Endothelial cell of hepatic sinusoid (primary cell): ENCODE results near the gene C10orf143.
"Not testable (repeated sequence)": the region's sequence is repeated elsewhere in the genome, so short reads cannot be mapped to it uniquely, and the experiment has no call there.

Experiments
- in situ Hi-C: cut with HindIII; loops from 2 replicates; pipeline ENCODE4 v1.10.0; 2017; ENCODE audit warnings: low sequenced_read_pairs

C10orf143 gene

DNA sequence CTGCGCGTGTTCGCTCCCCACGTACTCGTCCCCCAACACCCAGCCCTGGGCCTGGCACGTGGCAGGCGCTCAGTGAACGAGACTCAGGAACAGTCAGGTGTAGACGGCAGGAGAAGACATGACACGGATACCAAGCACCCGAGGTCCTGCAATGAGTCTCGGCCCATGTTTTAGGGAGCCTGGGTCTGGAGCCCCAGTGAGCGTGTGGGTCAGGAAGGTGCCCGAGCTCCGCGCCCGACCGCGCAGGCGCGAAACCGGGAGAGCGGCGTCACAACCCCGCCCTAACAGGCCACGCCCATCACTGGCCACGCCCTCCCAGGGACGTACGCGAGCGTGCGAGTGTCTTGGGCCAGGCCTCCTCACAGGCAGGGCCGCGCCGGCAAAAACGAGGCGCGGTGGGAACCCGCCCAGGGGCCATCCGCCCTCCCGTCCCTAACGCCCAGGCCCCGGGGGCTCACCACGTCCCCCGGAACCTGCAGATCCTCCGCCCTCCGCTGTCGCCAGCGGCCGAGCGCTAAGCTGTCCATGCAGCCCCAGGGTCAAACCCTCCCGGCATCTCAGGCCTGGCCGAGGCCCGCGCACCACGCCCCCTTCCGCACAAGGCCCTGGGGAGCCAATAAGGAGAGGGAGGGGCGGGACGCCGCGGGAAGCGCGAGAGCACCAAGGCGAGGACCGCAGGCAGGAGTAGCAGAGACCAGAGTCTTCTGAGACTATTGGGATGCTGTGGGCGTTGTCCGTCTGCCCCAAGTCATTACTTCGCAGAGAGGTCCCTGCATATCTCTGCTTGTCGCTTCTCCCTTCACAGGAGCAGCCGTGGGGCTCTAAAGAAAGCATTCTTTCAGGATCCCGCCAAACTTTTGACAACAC is at the start of gene C10orf143:
Gene C10orf143 (minus strand): TSS at position 585 of the 867 bp plus-strand sequence. CDS start 58 bp downstream, at position 527.
- in situ Hi-C loops, result no loop called here

DNA sequence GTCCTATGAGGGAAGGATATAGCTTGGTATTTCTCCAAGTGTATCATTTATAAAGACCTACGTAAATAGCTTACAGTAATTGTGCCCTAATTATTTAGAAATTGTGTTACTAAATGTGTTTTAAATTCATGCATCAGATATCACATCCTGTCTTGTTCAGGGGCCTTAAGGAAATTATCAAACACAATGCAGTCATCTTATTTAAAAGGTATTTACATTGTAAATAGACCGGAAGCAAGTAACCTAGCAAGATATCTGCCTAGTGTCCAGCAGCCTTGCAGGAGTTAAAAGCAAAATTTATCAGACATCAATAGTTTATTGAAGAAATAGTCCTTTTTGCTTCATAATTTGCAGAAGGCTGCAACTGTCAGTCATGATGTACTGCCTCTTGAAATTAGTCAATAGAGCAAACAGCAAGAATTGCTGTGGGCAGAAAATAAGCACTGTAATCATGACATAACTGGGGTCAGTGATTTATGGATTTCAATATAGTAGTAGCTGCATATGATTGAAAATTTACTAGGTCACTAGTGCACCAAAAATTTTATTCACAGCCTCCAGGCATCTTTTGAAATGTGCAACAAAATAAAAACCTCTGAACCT is 48.7 kb upstream of the C10orf143 start:
- in situ Hi-C loops, result no loop called here

DNA sequence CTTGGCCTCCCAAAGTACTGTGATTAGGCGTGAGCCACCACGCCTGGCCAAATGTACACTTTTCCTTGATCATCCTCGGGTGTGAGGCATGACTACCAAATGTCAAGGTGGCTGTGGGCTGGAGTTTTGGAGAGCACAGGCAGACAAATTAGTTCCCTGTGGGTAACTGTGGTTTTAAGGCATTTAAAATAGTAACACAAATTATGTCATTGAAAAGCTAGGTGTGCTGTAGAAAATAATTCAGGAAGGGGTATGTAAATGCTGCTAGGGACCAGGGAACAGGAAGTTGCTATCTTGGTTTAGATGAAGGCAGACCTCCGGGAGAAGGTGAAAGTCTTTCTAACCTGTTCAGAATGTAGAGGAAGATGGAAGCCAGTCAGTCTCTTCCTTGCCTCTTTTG is 35.4 kb upstream of the C10orf143 start:
- in situ Hi-C loops, result no loop called here

DNA sequence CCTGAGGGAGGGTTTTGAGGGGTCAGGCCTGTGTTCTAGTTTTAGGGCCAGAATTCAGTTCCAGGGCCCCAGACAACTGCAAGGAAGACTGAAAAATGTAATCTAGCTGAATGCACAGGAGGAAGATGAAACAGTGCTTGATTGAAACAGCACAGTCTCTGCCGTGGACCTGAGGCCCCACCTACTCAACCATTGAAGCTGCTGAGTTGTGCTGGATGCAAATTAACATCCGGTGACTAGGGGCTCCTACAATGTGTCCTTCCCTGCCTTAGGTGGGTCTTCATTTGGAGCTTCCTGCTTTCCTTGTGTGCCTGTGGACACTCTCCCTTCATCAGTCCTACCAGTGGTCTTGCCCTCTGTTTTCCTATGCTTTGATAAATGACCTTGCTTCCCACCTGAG is 31.2 kb upstream of the C10orf143 start:
- in situ Hi-C loops, result no loop called here

DNA sequence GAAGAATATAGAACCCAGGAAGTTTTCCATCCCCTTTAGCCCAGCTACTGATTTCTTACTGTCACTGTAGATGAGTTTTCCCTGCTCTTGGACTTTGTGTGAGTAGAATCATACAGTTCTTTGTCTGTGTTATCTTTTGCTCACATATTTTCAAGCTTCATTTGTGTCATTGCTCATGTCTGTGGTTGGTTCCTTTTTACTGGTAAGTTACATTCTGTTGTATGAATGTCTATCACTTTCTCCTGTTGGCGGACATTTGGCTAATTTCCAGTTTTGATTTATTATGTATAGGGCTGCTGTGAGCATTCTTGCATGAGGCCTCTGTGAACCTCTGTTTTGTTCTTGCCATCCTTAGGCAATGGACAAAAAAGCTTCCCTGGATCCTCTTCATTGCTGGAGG is 30.8 kb upstream of the C10orf143 start:
- in situ Hi-C loops, result no loop called here

DNA sequence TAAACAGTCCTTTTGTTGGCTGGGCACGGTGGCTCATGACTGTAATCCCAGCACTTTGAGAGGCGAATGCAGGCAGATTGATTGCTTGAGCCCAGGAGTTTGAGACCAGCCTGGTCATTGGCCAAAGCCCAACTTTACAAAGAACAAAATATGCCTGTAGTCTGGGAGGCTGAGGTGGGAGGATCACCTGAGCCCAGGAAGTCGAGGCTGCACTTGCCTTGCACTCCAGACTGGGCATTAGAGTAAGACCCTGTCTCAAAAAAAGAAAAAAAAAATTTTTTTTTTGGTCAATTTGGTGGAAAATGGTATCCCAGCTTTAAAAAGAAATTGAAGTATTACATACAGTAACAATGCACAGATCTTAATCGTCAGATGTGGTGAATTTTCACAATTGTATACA is 30.4 kb upstream of the C10orf143 start:
- in situ Hi-C loops, result no loop called here

DNA sequence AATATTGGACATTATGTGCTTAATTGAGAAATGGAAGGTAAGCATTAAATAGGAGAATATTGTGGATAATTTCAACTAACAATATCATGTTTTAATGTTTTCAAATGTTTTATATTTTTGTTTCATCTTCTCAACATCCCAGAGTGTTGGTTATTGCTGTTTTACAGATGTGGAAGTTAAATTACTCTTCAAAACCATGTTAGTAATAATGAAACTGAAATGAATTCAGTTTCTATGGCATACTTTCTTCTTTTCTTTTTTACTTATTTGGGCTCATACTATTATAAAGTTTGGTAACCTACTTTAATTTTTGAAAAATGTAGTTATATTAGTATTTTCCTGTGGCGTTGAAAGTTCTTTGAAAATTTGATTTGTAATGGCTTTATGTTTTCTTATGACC is 29.8 kb upstream of the C10orf143 start:
- in situ Hi-C loops, result no loop called here

DNA sequence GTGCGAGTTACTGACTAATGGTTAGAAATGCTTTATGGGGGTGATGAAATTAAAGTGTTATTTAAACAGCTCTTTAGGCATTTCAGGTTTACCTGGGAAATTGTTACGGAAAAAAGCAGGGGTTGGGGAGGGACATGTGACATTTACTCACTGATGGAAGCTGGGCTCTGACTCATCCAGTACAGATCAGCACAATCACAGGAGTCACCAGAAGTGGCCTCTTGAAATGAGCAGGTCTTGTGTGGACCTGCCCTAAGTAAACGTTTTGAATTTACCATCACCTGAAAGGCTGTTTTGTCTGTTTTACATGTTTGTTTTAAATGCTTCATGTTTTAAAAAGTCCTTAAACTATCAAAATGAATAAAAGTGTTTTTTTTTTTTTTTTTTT is 27.8 kb upstream of the C10orf143 start:
- in situ Hi-C loops, result no loop called here

DNA sequence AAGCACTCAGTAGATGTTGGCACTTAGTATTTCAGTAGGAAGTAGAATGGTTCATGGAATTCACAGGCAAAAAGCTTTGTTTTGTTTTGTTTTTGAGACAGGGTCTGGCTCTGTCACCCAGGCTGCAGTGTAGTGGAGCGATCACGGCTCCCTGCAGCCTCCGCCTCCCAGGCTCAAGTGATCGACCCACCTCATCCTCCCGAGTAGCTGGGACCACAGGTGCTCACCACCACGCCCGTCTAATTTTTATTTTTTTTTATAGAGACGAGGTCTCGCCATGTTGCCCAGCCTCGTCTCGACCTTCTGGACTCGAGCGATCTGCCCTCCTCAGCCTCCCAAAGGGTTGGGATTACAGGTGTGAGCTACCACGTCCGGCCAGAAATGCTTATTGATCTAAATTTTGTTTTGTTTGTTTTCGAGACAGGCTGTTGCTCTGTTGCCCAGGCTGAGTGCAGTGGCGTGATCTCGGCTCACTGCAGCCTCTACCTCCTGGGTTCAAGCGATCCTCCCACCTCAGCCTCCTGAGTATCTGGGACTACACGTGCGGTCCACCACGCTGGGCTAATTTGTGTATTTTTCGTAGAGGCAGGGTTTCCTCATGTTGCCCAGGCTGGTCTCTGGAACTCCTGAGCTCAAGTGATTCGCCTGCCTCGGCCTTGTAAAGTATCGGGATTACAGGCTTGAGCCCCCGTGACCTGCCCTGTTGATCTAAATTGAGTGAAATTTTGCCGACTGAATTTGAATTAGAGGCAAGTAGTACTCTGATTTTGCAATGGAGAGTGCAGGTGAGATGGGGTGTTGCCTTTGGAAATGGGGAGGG is 27.2 kb upstream of the C10orf143 start:
- in situ Hi-C loops, result no loop called here

DNA sequence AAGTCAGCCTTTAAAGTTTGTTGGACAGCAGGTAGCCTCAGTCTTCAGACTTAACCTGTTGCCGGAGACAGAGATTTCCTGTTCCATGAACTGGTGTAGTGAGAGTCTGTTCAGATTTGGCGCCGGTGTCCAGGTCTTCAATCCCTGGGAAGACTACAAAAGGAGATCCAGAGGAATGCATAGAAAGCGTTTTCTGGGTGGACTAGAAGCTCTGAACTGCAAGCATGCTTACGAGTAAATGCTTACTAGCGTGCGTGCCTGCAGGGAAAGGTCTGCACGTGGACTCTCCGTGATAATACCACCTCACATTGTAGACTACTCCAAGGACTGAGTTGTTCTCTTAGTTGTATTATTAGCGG is 26.4 kb upstream of the C10orf143 start:
- in situ Hi-C loops, result no loop called here

DNA sequence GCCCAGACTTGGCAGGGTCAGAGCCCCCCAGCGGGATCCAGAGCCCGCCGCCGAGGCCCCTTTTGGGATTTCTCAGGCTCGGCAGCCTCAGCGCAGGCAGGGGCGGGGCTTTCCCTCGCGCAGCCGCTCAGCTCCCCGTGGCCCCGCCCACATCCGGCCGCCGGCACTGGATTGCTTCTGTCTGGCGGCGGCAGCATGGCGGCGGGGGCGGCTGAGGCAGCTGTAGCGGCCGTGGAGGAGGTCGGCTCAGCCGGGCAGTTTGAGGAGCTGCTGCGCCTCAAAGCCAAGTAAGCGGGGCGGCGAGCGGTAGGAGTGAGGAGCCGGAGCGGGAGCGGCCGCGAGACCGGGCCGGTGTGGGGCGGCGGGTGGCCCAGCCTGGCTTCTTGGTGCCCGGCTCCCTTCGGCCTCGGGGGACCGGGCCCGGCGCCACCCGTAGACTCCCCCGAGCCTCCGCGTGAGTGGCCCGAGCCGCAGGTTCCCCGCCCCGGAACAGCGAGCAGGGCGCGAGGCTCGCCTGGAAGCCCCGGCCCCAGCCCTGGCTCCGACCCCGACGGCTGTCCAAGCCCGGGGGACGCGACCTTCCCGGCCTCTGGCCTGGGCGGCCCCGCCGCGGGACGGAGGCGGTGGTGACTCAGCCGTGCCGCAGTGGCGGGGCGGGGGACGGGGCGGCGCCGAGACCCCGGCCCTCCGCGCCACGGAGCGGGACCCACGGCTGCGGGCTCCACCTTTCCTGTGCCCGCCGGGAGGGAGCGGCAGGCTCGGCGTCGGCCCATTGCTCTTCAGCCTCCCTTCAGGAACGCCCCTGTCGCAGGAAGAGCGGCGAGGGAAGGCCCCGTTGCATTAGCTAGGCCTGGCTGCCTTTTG is 25.8 kb upstream of the C10orf143 start, which contains the start of gene GLRX3:
Gene GLRX3 (plus strand): TSS at position 166 of the 864 bp plus-strand sequence. CDS start 30 bp downstream, at position 196.
- in situ Hi-C loops, result no loop called here

DNA sequence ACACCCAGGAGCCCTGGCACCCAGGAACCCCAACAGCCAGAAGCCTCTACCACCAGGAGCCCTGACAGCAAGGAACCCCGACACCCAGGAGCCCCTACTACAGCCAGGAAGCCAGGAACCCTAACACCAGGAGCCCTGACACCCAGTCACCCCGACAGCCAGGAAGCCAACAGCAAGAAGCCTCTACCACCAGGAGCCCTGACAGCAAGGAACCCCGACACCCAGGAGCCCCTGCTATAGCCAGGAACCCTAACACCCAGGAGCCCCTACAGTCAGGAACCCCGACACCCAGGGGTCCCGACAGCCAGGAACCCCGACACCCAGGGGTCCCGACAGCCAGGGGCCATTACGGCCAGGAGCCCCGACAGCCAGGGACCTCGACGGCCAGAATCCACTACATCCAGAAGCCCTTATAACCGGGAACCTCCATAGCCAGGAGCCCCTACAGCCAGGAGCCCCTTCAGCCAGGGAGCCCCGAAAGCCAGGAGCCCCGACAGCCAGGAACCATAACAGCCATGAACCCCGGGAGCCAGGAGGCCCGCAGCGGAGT is 25.1 kb upstream of the C10orf143 start:
- in situ Hi-C loops, result no loop called here

DNA sequence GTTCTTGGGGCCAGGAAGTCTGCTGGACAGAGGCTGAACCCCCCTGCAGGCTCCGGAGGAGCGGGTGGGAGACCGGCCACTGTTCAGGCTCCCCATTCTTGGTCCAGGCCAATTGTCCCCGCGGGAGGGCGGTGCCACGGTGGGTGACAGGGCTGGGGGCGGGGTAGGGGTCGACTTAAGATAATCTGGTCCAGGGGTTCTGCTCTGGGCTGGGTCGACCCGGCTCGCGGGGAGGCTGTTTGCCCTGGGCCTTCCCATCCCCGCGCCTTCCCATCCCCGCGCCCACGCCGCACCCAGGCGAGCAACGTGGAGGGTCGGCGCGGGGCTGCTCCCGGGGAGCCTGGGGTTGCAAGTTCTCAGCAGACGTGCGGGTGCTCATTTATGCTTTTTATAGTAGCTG is 18.3 kb upstream of the C10orf143 start:
- in situ Hi-C loops, result no loop called here

DNA sequence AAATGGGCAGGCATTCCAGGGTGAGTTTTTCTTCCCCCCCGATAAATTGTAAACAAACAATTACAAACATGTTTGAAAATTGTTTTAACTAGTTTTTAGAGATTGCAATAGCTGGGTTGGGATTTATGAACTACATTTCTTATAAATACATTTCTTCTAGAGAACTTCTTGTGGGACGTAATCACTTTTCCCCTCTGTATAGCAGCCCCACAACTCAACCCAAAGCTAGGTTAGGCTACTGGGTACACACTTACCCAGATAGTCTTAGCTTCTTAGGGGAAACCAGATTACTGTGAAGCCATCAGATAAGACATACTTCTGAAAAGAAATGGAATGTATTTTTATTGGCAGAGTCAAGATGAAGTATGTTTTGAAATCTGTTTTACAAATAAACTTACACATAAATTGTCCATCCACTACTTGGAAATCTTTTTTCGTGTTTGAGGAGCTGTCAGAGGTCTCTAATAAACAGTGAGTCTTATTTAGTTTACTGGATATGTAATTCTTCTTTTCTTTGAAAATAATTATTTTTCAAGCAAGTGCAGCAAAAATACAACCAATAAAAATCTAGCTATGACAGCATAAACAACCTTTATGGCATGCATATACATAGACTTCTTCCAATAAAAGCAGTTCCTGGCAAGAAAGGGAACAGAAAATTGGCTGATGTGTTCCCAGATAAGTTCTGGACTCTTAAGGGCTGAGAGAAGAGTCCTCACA is 17.6 kb upstream of the C10orf143 start:
- in situ Hi-C loops, result no loop called here

DNA sequence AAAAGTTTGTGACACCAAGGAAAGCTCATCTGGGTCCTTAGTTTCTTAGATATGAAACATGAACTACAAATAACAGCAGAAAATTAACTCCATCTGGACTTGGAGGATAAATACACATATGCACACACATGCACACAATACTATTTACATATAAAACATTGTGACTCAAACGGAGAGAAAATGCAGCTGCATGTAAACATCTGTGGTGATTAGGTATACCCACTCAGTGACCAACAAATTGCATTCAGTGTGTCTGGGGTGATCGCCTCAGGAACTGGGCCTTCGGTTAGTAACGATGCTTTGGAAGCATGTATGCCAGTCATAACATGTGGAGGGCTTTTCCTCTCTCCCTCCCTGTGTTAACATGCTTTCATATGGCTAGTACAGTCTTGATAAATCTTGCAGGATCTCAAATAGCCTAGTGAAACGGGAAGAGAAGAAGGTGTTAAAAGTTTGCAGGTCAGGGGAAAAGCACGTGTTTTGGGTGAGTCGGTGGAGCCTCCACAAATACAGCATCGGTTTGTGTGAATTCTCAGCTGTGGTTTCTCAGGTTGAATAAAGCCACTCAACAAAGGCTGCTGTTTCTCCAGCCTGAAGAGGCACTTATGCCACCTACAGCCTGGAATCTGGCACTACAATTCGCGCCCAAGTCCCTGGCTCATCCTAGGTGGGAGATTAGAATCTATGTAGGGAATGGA is 16.9 kb upstream of the C10orf143 start:
- in situ Hi-C loops, result no loop called here

DNA sequence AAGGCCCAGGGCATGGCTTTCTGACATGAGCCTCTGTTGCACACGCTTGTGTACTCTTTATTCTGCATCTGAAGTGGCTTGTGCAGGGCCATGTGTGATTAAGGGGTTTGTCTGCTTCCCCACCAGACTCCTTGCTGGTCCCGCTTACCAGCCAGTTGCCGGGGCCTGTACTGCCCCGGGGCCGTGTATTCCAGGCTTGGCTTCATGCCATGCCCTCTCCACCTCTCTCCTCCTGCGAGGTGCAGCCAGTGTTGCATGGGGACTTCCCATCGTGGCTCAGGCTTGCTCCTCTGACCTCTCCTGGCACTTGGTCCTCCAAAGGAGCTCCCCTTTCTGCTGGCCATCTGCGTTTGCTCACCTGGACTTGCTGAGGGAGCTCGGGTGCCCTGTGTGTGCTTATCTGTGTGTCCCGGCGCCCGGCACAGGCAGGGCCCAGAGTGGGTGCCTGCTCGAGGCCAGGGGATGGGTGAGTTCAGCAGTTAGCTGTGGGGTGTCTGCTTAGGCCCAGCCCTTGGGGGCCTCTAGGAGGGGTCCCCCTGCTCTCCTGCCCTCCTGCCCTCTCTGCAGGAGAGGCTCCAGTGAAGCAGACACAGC is 11.0 kb upstream of the C10orf143 start:
- in situ Hi-C loops, result no loop called here

DNA sequence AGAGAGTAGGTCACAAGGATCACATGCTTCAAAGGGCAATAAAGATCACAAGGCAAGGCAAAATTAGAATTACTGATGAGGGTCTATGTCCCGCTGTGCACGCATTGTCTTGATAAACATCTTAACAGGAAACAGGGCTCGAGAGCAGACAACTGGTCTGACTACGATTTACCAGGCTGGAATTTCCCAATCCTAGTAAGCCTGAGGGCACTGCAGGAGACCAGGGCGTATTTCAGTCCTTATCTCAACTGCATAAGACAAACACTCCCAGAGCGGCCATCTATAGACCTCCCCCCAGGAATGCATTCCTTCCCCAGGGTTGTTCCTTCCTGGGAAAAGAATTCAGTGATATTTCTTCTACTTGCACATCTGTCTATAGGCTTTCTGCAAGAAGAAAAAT is 6.9 kb upstream of the C10orf143 start:
- in situ Hi-C loops, result not testable (repeated sequence)

DNA sequence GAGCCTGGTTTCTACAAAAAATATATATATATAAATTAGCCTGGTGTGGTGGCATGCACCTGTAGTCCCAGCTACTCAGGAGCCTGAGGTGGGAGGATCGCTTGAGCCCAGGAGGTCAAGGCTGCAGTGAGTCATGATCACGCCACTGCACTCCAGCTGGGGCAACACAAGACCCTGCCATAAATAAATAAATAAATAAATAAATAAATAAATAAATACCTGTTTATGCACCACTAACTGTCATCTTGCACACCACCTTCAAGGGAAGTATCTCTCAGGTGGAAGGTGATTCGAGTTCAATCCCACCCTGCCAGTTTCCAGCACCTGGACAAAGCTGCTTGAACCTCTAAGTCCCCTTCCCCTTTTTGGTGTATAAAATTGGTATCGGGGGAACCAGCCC is 6.3 kb upstream of the C10orf143 start:
- in situ Hi-C loops, result not testable (repeated sequence)

DNA sequence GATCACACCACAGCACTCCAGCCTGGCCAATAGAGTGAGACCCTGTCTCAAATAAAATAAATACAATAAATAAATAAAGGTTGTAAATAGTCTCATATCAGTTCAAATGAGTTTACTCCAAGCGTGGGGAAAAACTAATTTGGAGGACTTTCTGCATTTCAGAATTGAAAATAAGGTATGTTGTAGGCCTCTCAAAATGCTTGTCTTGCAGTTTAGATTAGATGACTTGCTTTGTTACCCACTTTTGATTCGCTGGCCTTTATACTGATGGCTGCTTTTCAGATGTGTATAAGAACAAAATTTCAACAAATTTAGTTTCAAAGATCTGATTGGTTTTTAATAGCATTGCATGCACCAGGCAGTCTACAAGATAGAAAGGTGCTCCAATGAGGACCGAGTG is 2.2 kb upstream of the C10orf143 start:
- in situ Hi-C loops, result no loop called here
